H1 (cell line): ENCODE results near the gene FBXL17. TPM values are rescaled to one million over a fixed set of nuclear protein-coding genes. Genes with fewer than 3 reads are reported as not detected.

Experiments
- CHD7 ChIP-seq: fragments of 300-600 bp; sonication (generic); IDR thresholded peaks from 2 replicates; pipeline ENCODE4 v1.7.1; 2012; ENCODE audit warnings: low read length, moderate library complexity, mild to moderate bottlenecking, inconsistent platforms; ENCODE audit not compliant: insufficient replicate concordance
- E2F6 ChIP-seq: IDR thresholded peaks from 2 replicates; pipeline ENCODE4 v1.6.1; 2012; ENCODE audit warnings: inconsistent platforms
- GABPA ChIP-seq: IDR thresholded peaks from 2 replicates; pipeline ENCODE4 v1.6.1; 2011; ENCODE audit warnings: mild to moderate bottlenecking, low read length, moderate library complexity, borderline replicate concordance; ENCODE audit not compliant: insufficient read depth
- HDAC2 ChIP-seq, 2 experiments: fragments of 300-600 bp in 1 of 2; sonication (generic) in 1 of 2; IDR thresholded peaks; 2 replicates each; pipeline ENCODE4 v1.6.1; 2011 to 2012; ENCODE audit warnings: low read depth in 2 of 2, low read length in 2 of 2, mild to moderate bottlenecking in 2 of 2, moderate library complexity in 2 of 2, borderline replicate concordance in 1 of 2, inconsistent platforms in 1 of 2
- JUND ChIP-seq: IDR thresholded peaks from 2 replicates; pipeline ENCODE4 v1.6.1; 2011; ENCODE audit warnings: mild to moderate bottlenecking, improper control_type of control experiment, low read length
- NRF1 ChIP-seq: IDR thresholded peaks from 2 replicates; pipeline ENCODE4 v1.6.1; 2011; ENCODE audit warnings: mild to moderate bottlenecking, low read depth, low read length, improper control_type of control experiment
- RBBP5 ChIP-seq: IDR thresholded peaks from 2 replicates; pipeline ENCODE4 v1.7.1; 2012; ENCODE audit warnings: low read depth, mild to moderate bottlenecking, inconsistent platforms, low read length, moderate library complexity, borderline replicate concordance
- RNF2 ChIP-seq: fragments of 200-900, 300-1000 bp; sonication (generic); IDR thresholded peaks from 2 replicates; pipeline ENCODE4 v1.7.1; 2016; ENCODE audit warnings: borderline replicate concordance, low read depth, mild to moderate bottlenecking, antibody characterized with exemption, low read length; ENCODE audit not compliant: poor library complexity, severe bottlenecking; ENCODE audit errors: missing control alignments
- SAP30 ChIP-seq: fragments of 300-600 bp; sonication (generic); IDR thresholded peaks from 2 replicates; pipeline ENCODE4 v1.7.1; 2012; ENCODE audit warnings: low read length, moderate library complexity, mild to moderate bottlenecking, inconsistent platforms; ENCODE audit not compliant: insufficient read depth, insufficient replicate concordance
- SP1 ChIP-seq: IDR thresholded peaks from 2 replicates; pipeline ENCODE4 v1.6.1; 2011; ENCODE audit warnings: low read depth, low read length
- polyA plus RNA-seq, 7 experiments: library from polyadenylated mRNA; depleted of rRNA in 3 of 7; stranded (reverse) in 5 of 7; unstranded in 2 of 7; fragments of >200 nt in 5 of 7; fragments of 200-250 nt in 2 of 7; gene quantifications; 1 replicate in 5 of 7; 2 replicates in 1 of 7; 4 replicates in 1 of 7; pipeline versions ENCODE4 v1.2.1 to v1.2.3, GENCODE V29; 2011 to 2013; ENCODE audit warnings: missing spikeins in 2 of 7, mixed read lengths in 2 of 7
- total RNA-seq: library from RNA; stranded (reverse); fragmentation: NEBNext Ultra II Directional; extraction: Animal tissue kit (Norgen Biotek cat#: 25700); gene quantifications from 2 replicates; pipeline ENCODE4 v1.2.1, GENCODE V29; 2021

FBXL17 gene
- total and polyA plus RNA-seq, 2 of the 8 experiments (the other 6 are each of a cell fraction or from before 2014, with no cell fraction given): 0.35 to 4.3 TPM

- TF ChIP-seq CHD7: no peak
- TF ChIP-seq RNF2: no peak
- no peak for TF ChIP-seq SP1
- TF ChIP-seq JUND: no peak
- TF ChIP-seq HDAC2 (IDR thresholded peaks at IDR 0.05; ENCODE audit: borderline replicate concordance in 1 of 2, low read depth in 2 of 2, low read length in 2 of 2): no peak
- TF ChIP-seq SAP30: no peak
- TF ChIP-seq E2F6: no peak
- no peak for TF ChIP-seq GABPA
- no peak for TF ChIP-seq RBBP5
- TF ChIP-seq NRF1: no peak
Observed at GRCh38 chr5:108415726-108416125, 33.8 kb upstream of the FBXL17 start (continued).
